Stomach smooth muscle (tissue), 2 donors: ENCODE measurements around the gene NRSN2.
A peak's percentile ranks its signal among the peaks of the same experiment; 100 is the strongest.
"Not testable (repeated sequence)": the region's sequence is repeated elsewhere in the genome, so short reads cannot be mapped to it uniquely, and the experiment has no call there.

Experiments
- H3K27ac ChIP-seq: one replicate; pipeline ENCODE4 v1.7.0; 2013; ENCODE audit warnings: mild to moderate bottlenecking, low read length, inconsistent platforms
- H3K27me3 ChIP-seq, 2 donors: one replicate each; pipeline ENCODE4 v1.7.0; 2013; ENCODE audit warnings: low read length in 2 of 2; ENCODE audit not compliant: insufficient read depth in 2 of 2, control insufficient read depth in 1 of 2
- H3K36me3 ChIP-seq, 2 donors: one replicate each; pipeline ENCODE4 v1.7.0; 2013; ENCODE audit warnings: low read length in 2 of 2; ENCODE audit not compliant: control insufficient read depth in 2 of 2, insufficient read depth in 2 of 2
- H3K4me1 ChIP-seq: one replicate; pipeline ENCODE4 v1.7.0; 2013; ENCODE audit warnings: low read length; ENCODE audit not compliant: control insufficient read depth, insufficient read depth
- H3K4me3 ChIP-seq, 2 donors: one replicate each; pipeline ENCODE4 v1.7.0; 2013; ENCODE audit warnings: low read length in 2 of 2
- H3K9ac ChIP-seq, 2 donors: one replicate each; pipeline ENCODE4 v1.7.0; 2013; ENCODE audit warnings: low read length in 2 of 2, mild to moderate bottlenecking in 1 of 2
- H3K9me3 ChIP-seq, 2 donors: one replicate each; pipeline ENCODE4 v1.7.0; 2013; ENCODE audit warnings: low read length in 2 of 2; ENCODE audit not compliant: control insufficient read depth in 2 of 2
- donor health status: healthy.
- donor health status: Pancreatic carcinoma.

Gene NRSN2

DNA sequence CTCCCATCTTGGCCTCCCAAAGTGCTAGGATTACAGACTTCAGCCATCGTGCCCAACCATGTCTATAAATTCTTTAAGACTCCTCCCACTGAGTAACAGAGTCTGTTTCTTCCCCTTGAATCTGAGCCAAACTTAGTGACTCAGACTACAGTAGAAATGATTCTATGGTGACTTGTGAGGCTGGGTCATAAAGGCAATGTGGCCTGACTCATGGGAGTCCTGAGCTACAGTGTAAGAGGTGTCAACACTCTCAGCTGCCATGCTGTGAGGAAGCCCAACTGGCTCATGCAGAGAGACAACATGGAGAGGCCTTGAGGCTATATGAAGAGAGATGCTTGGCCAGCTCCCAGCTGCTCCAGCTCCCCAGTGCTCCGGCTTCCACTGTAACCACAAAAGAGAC, 5.2 kb upstream of the NRSN2 start:
- Histone ChIP-seq H3K4me3 (no peak overlapping the region), H3K4me1 (peaks cover 14% of the 10 kb centered on the region), H3K36me3 (peaks cover 3 to 4% of the 10 kb centered on the region in 2 donors), H3K27ac (no peak overlapping the region), H3K27me3 (no peaks in the 10 kb centered on the region), H3K9me3 (no peaks in the 10 kb centered on the region), H3K9ac (no peak overlapping the region)

- H3K27me3 ChIP-seq, result no peaks in the 10 kb centered on the region
- peaks cover 3 to 4% of the 10 kb centered on the region in 2 donors for H3K36me3 ChIP-seq
- no peak overlapping the region for H3K27ac ChIP-seq
- no peaks in the 10 kb centered on the region for H3K9me3 ChIP-seq
- no peak overlapping the region for H3K9ac ChIP-seq
- no peak overlapping the region for H3K4me3 ChIP-seq
- peaks cover 15% of the 10 kb centered on the region for H3K4me1 ChIP-seq
These were observed 3.8 kb upstream of the NRSN2 start for GRCh38 chr20:343107-343506.

GRCh38 chr20:346033-346639, 775 bp upstream of the NRSN2 start:
- H3K9ac ChIP-seq, result peak overlapping the region; percentile 78 to 91
- H3K4me1 ChIP-seq, result peaks cover 23% of the 10 kb centered on the region
- H3K36me3 ChIP-seq, result peaks cover 4 to 11% of the 10 kb centered on the region in 2 donors
- no peaks in the 10 kb centered on the region for H3K9me3 ChIP-seq
- H3K27me3 ChIP-seq, result no peaks in the 10 kb centered on the region
- H3K27ac ChIP-seq, result peak overlapping the region; percentile 96
- peak overlapping the region; percentile 87 to 92 for H3K4me3 ChIP-seq

GRCh38 chr20:347317-347639, 367 bp downstream of the NRSN2 start:
- H3K9ac ChIP-seq, result peak overlapping the region; percentile 72 to 91
- peak overlapping the region; percentile 87 to 92 for H3K4me3 ChIP-seq
- H3K36me3 ChIP-seq, result peaks cover 4 to 12% of the 10 kb centered on the region in 2 donors
- peak overlapping the region; percentile 96 for H3K27ac ChIP-seq
- peaks cover 23% of the 10 kb centered on the region for H3K4me1 ChIP-seq
- no peaks in the 10 kb centered on the region for H3K27me3 ChIP-seq
- no peaks in the 10 kb centered on the region for H3K9me3 ChIP-seq

GRCh38 chr20:347640-348484, 951 bp downstream of the NRSN2 start:
- Histone ChIP-seq H3K27ac (peak overlapping the region; percentile 96), H3K9me3 (no peaks in the 10 kb centered on the region), H3K9ac (peak overlapping the region; percentile 90 to 91), H3K36me3 (peaks cover 4 to 14% of the 10 kb centered on the region in 2 donors), H3K4me1 (peaks cover 23% of the 10 kb centered on the region), H3K4me3 (peak overlapping the region; percentile 87 to 92), H3K27me3 (no peaks in the 10 kb centered on the region)

DNA sequence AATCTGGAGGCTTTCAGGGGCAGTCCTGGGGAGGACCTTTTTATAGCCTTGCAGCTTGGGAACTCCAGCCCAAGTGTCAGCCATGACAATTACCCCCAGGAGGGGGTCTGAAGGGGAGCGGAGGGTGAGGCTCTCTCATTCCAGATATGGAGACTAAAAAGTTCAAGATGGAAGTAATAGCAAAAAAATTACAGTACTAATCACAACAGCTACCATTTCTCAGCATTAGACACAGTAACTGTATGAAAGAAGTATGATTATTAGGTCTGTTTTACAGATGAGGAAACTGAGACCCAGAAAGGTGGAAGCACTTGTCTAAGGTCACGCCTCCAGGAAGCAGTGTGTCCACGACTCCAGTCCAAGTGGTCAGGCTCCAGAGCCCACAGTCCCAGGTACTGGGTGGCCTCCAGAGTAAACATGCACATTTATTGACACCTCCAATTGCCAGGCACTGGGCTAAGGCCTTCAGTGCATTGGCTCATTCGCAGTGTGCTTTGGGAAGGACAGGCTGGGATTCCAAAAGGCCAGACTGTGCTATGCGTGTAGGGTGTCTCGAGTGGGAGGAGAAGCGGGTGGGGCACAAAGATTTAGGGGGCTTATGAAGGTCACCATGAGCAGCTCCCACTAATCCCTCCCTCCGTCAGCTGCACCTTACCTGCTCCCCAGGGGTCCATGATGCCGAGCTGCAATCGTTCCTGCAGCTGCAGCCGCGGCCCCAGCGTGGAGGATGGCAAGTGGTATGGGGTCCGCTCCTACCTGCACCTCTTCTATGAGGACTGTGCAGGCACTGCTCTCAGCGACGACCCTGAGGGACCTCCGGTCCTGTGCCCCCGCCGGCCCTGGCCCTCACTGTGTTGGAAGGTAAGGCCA, 2.3 kb downstream of the NRSN2 start:
- Histone ChIP-seq H3K4me1 (peaks cover 26% of the 10 kb centered on the region), H3K36me3 (peaks cover 4 to 20% of the 10 kb centered on the region in 2 donors), H3K4me3 (no peak overlapping the region), H3K9ac (peak overlapping the region; percentile 90 to 91), H3K27me3 (no peaks in the 10 kb centered on the region), H3K9me3 (no peaks in the 10 kb centered on the region), H3K27ac (peak overlapping the region; percentile 96)

DNA sequence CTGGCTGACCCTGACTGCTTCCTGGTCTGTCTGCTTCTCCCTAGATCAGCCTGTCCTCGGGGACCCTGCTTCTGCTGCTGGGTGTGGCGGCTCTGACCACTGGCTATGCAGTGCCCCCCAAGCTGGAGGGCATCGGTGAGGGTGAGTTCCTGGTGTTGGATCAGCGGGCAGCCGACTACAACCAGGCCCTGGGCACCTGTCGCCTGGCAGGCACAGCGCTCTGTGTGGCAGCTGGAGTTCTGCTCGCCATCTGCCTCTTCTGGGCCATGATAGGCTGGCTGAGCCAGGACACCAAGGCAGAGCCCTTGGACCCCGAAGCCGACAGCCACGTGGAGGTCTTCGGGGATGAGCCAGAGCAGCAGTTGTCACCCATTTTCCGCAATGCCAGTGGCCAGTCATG, 6.3 kb downstream of the NRSN2 start:
- Histone ChIP-seq H3K36me3 (peaks cover 0 to 20% of the 10 kb centered on the region in 2 donors), H3K4me1 (peaks cover 14% of the 10 kb centered on the region), H3K4me3 (no peak overlapping the region), H3K9ac (no peak overlapping the region), H3K9me3 (no peaks in the 10 kb centered on the region), H3K27ac (no peak overlapping the region), H3K27me3 (no peaks in the 10 kb centered on the region)

DNA sequence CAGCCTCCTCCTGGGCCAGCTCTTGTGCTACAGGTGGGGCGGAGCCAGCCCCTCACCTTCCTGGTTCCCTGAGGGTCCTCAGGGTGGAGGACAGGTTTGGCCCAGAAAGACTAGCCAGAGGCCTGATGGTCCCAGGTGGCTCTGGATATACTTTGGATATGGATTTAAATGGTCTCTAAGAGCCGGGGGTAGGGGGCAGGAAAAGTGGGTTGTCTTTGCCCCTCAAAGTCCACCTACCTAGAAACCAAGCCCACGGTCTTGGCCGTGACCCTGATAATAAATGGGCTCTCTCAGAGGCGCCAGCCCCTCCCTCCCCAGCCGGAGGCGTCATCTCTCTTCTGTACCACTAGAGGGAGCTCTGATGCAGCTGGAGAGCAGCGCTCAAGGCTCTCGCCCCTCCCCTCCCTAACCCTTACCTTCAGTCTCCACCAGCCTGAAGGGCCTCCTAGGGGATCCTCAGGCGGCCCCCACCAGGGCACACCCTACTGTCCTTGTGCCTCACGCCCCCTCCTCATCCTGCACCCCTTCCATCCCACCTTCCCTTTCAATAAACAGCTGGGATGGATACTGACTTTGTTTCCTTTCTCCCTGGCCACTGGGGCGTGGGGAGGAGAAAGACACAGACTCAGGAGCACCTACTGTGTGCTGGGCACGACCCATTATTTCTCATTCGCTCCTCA, 7.5 kb downstream of the NRSN2 start:
- H3K27ac ChIP-seq, result no peak overlapping the region
- H3K36me3 ChIP-seq, result peaks cover 0 to 17% of the 10 kb centered on the region in 2 donors
- H3K4me1 ChIP-seq, result peaks cover 7% of the 10 kb centered on the region
- H3K4me3 ChIP-seq, result no peak overlapping the region
- no peak overlapping the region for H3K9ac ChIP-seq
- H3K9me3 ChIP-seq, result no peaks in the 10 kb centered on the region
- H3K27me3 ChIP-seq, result no peaks in the 10 kb centered on the region

DNA sequence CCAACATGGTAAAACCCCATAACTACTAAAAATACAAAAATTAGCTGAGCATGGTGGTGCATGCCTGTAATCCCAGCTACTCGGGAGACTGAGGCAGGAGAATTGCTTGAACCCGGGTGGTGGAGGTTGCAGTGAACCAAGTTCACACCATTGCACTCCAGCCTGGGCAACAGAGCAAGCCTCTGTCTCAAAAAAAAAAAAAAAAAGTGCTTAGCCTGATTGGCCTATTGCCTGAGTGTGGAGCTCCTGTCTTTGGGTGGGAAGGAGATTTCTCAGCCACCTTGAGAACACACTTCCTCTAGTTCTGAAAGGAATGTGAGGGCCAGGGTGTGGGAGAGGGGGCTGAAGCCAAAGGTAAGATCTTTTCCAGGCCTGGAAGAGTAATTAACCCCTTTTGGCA, 9.2 kb downstream of the NRSN2 start:
- H3K36me3 ChIP-seq, result peaks cover 0 to 12% of the 10 kb centered on the region in 2 donors
- H3K4me1 ChIP-seq, H3K4me3 ChIP-seq, H3K9me3 ChIP-seq, H3K9ac ChIP-seq, H3K27ac ChIP-seq, H3K27me3 ChIP-seq: not testable (repeated sequence)

- Histone ChIP-seq H3K9ac (no peak overlapping the region), H3K4me3 (no peak overlapping the region), H3K9me3 (no peaks in the 10 kb centered on the region), H3K36me3 (peaks cover 0 to 11% of the 10 kb centered on the region in 2 donors), H3K4me1 (peaks cover 7% of the 10 kb centered on the region), H3K27ac (no peak overlapping the region), H3K27me3 (no peaks in the 10 kb centered on the region)
These were observed 9.8 kb downstream of the NRSN2 start for GRCh38 chr20:356745-357144.
